D341Med (cell line): ENCODE measurements around the gene C2orf81.

Experiments
- DNase-seq: peaks from one replicate; pipeline ENCODE4 v3.0.0; 2012; ENCODE audit warnings: low spot score

C2orf81 gene

GRCh38 chr2:74390606-74391005, 30.8 kb downstream of the C2orf81 start:
- DNase-seq: no peak

GRCh38 chr2:74387346-74387745, 34.1 kb downstream of the C2orf81 start:
- no peak for DNase-seq

- no peak for DNase-seq
Observed at GRCh38 chr2:74385396-74385795, 36.0 kb downstream of the C2orf81 start.

- DNase-seq: no peak
Observed at GRCh38 chr2:74384051-74384450, 37.4 kb downstream of the C2orf81 start.

- DNase-seq: no peak
Observed at GRCh38 chr2:74383254-74383653, 38.2 kb downstream of the C2orf81 start.

- DNase-seq: no peak
Observed at GRCh38 chr2:74381751-74382150, 39.7 kb downstream of the C2orf81 start.

- DNase-seq: peak; percentile 73
Observed at GRCh38 chr2:74379851-74380789, 41.3 kb downstream of the C2orf81 start, which contains the start of gene DCTN1. TSS of gene DCTN1 (minus strand) at chr2:74380311. CDS start at chr2:74380037, 274 bp downstream.

GRCh38 chr2:74378007-74378406, 43.4 kb downstream of the C2orf81 start:
- no peak for DNase-seq

- DNase-seq: no peak
Observed at GRCh38 chr2:74375838-74376237, 45.6 kb downstream of the C2orf81 start.

GRCh38 chr2:74374509-74375205, 46.8 kb downstream of the C2orf81 start:
- DNase-seq: peak; percentile 94

- DNase-seq: peak; percentile 46
Observed at GRCh38 chr2:74373985-74374384, 47.4 kb downstream of the C2orf81 start.

GRCh38 chr2:74373221-74373676, 48.2 kb downstream of the C2orf81 start:
- peak; percentile 63 for DNase-seq

GRCh38 chr2:74372674-74373073, 48.7 kb downstream of the C2orf81 start:
- no peak for DNase-seq

GRCh38 chr2:74371421-74371820, 50.0 kb downstream of the C2orf81 start:
- no peak for DNase-seq

- DNase-seq: no peak
Observed at GRCh38 chr2:74369976-74370375, 51.4 kb downstream of the C2orf81 start.

GRCh38 chr2:74368499-74368898, 52.9 kb downstream of the C2orf81 start:
- DNase-seq: no peak

- DNase-seq: no peak
Observed at GRCh38 chr2:74367789-74368188, 53.6 kb downstream of the C2orf81 start.

- DNase-seq: no peak
Observed at GRCh38 chr2:74366036-74366435, 55.4 kb downstream of the C2orf81 start.

- no peak for DNase-seq
Observed at GRCh38 chr2:74364533-74365505, 56.6 kb downstream of the C2orf81 start.
